Left ventricle myocardium inferior (tissue), 1 donor: Measurements from ENCODE around the gene MIF4GD. TPM values are rescaled to one million over a fixed set of nuclear protein-coding genes. Genes with fewer than 3 reads are reported as not detected.
"Not testable (repeated sequence)": the region's sequence is repeated elsewhere in the genome, so short reads cannot be mapped to it uniquely, and the experiment has no call there.

ENCODE experiments used
- DNase-seq: peaks from one replicate; pipeline ENCODE4 v3.0.0-alpha.2; 2020
- H3K27ac ChIP-seq: fragments of 200-600 bp; replicated peaks from 2 replicates; pipeline ENCODE4 v1.8.0; 2021
- H3K27me3 ChIP-seq: fragments of 200-600 bp; 2 replicates; pipeline ENCODE4 v1.8.0; 2021; ENCODE audit warnings: low read depth
- H3K36me3 ChIP-seq: fragments of 200-600 bp; 2 replicates; pipeline ENCODE4 v1.8.0; 2021
- H3K4me1 ChIP-seq: fragments of 200-600 bp; 2 replicates; pipeline ENCODE4 v1.8.0; 2021
- H3K4me3 ChIP-seq: fragments of 200-600 bp; 2 replicates; pipeline ENCODE4 v1.8.0; 2021; ENCODE audit warnings: mild to moderate bottlenecking, moderate library complexity
- H3K9me3 ChIP-seq: fragments of 200-600 bp; replicated peaks from 2 replicates; pipeline ENCODE4 v1.8.0; 2021
- CTCF ChIP-seq: fragments of 200-600 bp; IDR thresholded peaks from 2 replicates; pipeline ENCODE4 v1.8.0; 2021; ENCODE audit warnings: antibody characterized with exemption, mild to moderate bottlenecking, borderline replicate concordance
- intact Hi-C: fragments of 100-400 bp; cut with micrococcal nuclease; formaldehyde crosslinking; loops from one replicate; pipeline ENCODE4 v1.11.0; 2022
- total RNA-seq: library from RNA; stranded (reverse); fragmentation: NEBNext Ultra II Directional; extraction: Animal tissue kit (Norgen Biotek cat#: 25700); gene quantifications from one replicate; pipeline ENCODE4 v1.2.1, GENCODE V29; 2021
- donor health status: DM: no; HTN: yes; CAD: no; lungs with severe emphysema.

MIF4GD gene
- total RNA-seq, 1 donor from 2014 or later, result 11.9 TPM

GRCh38 chr17:75301502-75302206, 30.6 kb upstream of the MIF4GD start:
- no peak overlapping the region for H3K4me3 ChIP-seq
- H3K27ac ChIP-seq, result no peak overlapping the region
- intact Hi-C loops, result no loop called here
- H3K4me1 ChIP-seq, result no peaks in the 10 kb centered on the region
- H3K27me3 ChIP-seq, result no peaks in the 10 kb centered on the region
- H3K9me3 ChIP-seq, result no peaks in the 10 kb centered on the region
- H3K36me3 ChIP-seq, result no peaks in the 10 kb centered on the region
- TF ChIP-seq CTCF, result no peak
- DNase-seq, result no peak

- no peak for TF ChIP-seq CTCF
Observed at GRCh38 chr17:75301049-75301448, 30.0 kb upstream of the MIF4GD start.

GRCh38 chr17:75300280-75300679, 29.2 kb upstream of the MIF4GD start:
- no peaks in the 10 kb centered on the region for H3K36me3 ChIP-seq
- no peak for DNase-seq
- no peak overlapping the region for H3K4me3 ChIP-seq
- no peaks in the 10 kb centered on the region for H3K9me3 ChIP-seq
- no peak for TF ChIP-seq CTCF
- intact Hi-C loops, result no loop called here
- H3K27ac ChIP-seq, result no peak overlapping the region
- H3K27me3 ChIP-seq, result no peaks in the 10 kb centered on the region
- no peaks in the 10 kb centered on the region for H3K4me1 ChIP-seq

More at GRCh38 chr17:75301049-75301448, 30.0 kb upstream of the MIF4GD start:
- no peak overlapping the region for H3K4me3 ChIP-seq
- H3K36me3 ChIP-seq, result no peaks in the 10 kb centered on the region
- DNase-seq, result no peak
- intact Hi-C loops, result no loop called here
- no peaks in the 10 kb centered on the region for H3K27me3 ChIP-seq
- no peaks in the 10 kb centered on the region for H3K4me1 ChIP-seq
- H3K9me3 ChIP-seq, result no peaks in the 10 kb centered on the region
- no peak overlapping the region for H3K27ac ChIP-seq

GRCh38 chr17:75295201-75296158, 24.4 kb upstream of the MIF4GD start:
- no peak for TF ChIP-seq CTCF
- Histone ChIP-seq H3K27ac (peak overlapping the region; percentile 60), H3K27me3 (no peaks in the 10 kb centered on the region), H3K9me3 (no peaks in the 10 kb centered on the region), H3K36me3 (no peaks in the 10 kb centered on the region), H3K4me3 (no peak overlapping the region), H3K4me1 (no peaks in the 10 kb centered on the region)
- intact Hi-C loops, result no loop called here
- no peak for DNase-seq

- peak; percentile 26 for DNase-seq
- H3K9me3 ChIP-seq, H3K27ac ChIP-seq, H3K4me3 ChIP-seq, intact Hi-C loops, H3K27me3 ChIP-seq, H3K36me3 ChIP-seq: not testable (repeated sequence)
- H3K4me1 ChIP-seq, result peaks cover 17% of the 10 kb centered on the region
Observed at GRCh38 chr17:75292810-75293448, 21.9 kb upstream of the MIF4GD start.
